ENCODE measurements around the gene ARHGEF7.

Gene ARHGEF7

DNA sequence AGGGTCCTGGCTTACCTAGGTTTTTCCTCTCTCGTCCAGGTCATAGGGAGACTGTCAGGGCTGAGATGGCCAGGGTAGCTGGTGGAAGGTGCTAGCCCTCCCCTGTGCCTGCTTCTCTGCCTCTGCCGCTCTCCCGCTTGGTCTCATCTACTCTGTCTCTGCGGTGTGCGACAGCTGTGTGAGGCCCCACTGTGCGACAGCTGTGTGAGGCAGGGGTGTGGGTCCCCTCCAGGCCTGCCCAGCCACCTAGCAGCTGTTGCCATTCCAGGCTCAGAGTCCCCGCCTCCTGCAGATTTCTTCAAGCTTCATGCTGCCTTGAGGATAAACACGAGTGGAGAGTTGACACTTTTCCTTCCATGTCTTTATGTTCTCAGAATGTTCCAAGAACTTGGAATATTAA lies 53.0 kb downstream of the ARHGEF7 start:
- H3K9ac ChIP-seq (ENCODE audit: low read length), result no peak overlapping the region
- no peak overlapping the region for H4K12ac ChIP-seq (ENCODE audit: low read depth, low read length)
- H2BK5ac ChIP-seq (ENCODE audit: low read depth, low read length, poor library complexity), result no peak overlapping the region
- H3K4me1 ChIP-seq (ENCODE audit: control insufficient read depth in 1 of 2, insufficient read depth in 2 of 2, low read length in 2 of 2), result peaks cover 3 to 7% of the 10 kb centered on the region in 2 experiments
- no peak overlapping the region for H3K4ac ChIP-seq (ENCODE audit: low read depth, low read length)
- no peak overlapping the region for H3K4me2 ChIP-seq (ENCODE audit: low read length)
- peaks cover 11 to 19% of the 10 kb centered on the region in 2 experiments for H3K36me3 ChIP-seq (ENCODE audit: control insufficient read depth in 1 of 2, insufficient read depth in 2 of 2, low read length in 2 of 2)
- no peak overlapping the region for H3K14ac ChIP-seq (ENCODE audit: low read length)
- H2AK5ac ChIP-seq (ENCODE audit: low read length), result no peak overlapping the region
- H4K91ac ChIP-seq (ENCODE audit: low read depth, low read length), result no peak overlapping the region
- H2AFZ ChIP-seq (ENCODE audit: insufficient read depth, low read length, poor library complexity), result no peak overlapping the region
- WGBS (ENCODE audit: extremely low coverage, insufficient coverage, insufficient read length), result no CpG with 5 or more reads among the region's 8 CpGs
- no peak overlapping the region for H2BK120ac ChIP-seq (ENCODE audit: insufficient read depth, low read length, poor library complexity)
- DNase-seq, result no peak
- no peak overlapping the region for H3K18ac ChIP-seq (ENCODE audit: low read length)
- H3K23ac ChIP-seq (ENCODE audit: low read length), result no peak overlapping the region
- no peak overlapping the region for H2BK12ac ChIP-seq (ENCODE audit: low read length)
- H3K79me2 ChIP-seq (ENCODE audit: control insufficient read depth, insufficient read depth, low read length, poor library complexity), result peaks cover 2% of the 10 kb centered on the region
- H3K4me3 ChIP-seq (ENCODE audit: low read depth, low read length), result no peak overlapping the region
- H4K8ac ChIP-seq (ENCODE audit: low read depth, low read length), result no peak overlapping the region
- H3K27ac ChIP-seq (ENCODE audit: low read depth, low read length), result no peak overlapping the region
- no peaks in the 10 kb centered on the region for H3K27me3 ChIP-seq (ENCODE audit: insufficient read depth, low read length)
- peaks cover 2% of the 10 kb centered on the region for H3K9me3 ChIP-seq (ENCODE audit: insufficient read depth, low read depth, low read length)
- no peaks in the 10 kb centered on the region for H3K79me1 ChIP-seq (ENCODE audit: low read length)

GRCh38 chr13:111171112-111171511 lies 56.0 kb downstream of the ARHGEF7 start:
- no peak overlapping the region for H2AK5ac ChIP-seq (ENCODE audit: low read length)
- no peak overlapping the region for H3K4me2 ChIP-seq (ENCODE audit: low read length)
- H3K23ac ChIP-seq (ENCODE audit: low read length), result no peak overlapping the region
- H3K9me3 ChIP-seq (ENCODE audit: insufficient read depth, low read depth, low read length), result no peaks in the 10 kb centered on the region
- no peak for DNase-seq
- H3K4ac ChIP-seq (ENCODE audit: low read depth, low read length), result no peak overlapping the region
- H4K8ac ChIP-seq (ENCODE audit: low read depth, low read length), result no peak overlapping the region
- H3K9ac ChIP-seq (ENCODE audit: low read length), result no peak overlapping the region
- no peak overlapping the region for H2BK12ac ChIP-seq (ENCODE audit: low read length)
- H3K27me3 ChIP-seq (ENCODE audit: insufficient read depth, low read length), result no peaks in the 10 kb centered on the region
- no peak overlapping the region for H4K91ac ChIP-seq (ENCODE audit: low read depth, low read length)
- H3K36me3 ChIP-seq (ENCODE audit: control insufficient read depth in 1 of 2, insufficient read depth in 2 of 2, low read length in 2 of 2), result peaks cover 9 to 18% of the 10 kb centered on the region in 2 experiments
- no peaks in the 10 kb centered on the region for H3K4me1 ChIP-seq (ENCODE audit: control insufficient read depth in 1 of 2, insufficient read depth in 2 of 2, low read length in 2 of 2)
- no peaks in the 10 kb centered on the region for H3K79me1 ChIP-seq (ENCODE audit: low read length)
- no peak overlapping the region for H2BK120ac ChIP-seq (ENCODE audit: insufficient read depth, low read length, poor library complexity)
- no peak overlapping the region for H3K27ac ChIP-seq (ENCODE audit: low read depth, low read length)
- H3K18ac ChIP-seq (ENCODE audit: low read length), result no peak overlapping the region
- peaks cover 2% of the 10 kb centered on the region for H3K79me2 ChIP-seq (ENCODE audit: control insufficient read depth, insufficient read depth, low read length, poor library complexity)
- no peak overlapping the region for H3K4me3 ChIP-seq (ENCODE audit: low read depth, low read length)
- H2BK5ac ChIP-seq (ENCODE audit: low read depth, low read length, poor library complexity), result no peak overlapping the region
- H2AFZ ChIP-seq (ENCODE audit: insufficient read depth, low read length, poor library complexity), result no peak overlapping the region
- no peak overlapping the region for H4K12ac ChIP-seq (ENCODE audit: low read depth, low read length)
- no CpG with 5 or more reads among the region's 3 CpGs for WGBS (ENCODE audit: extremely low coverage, insufficient coverage, insufficient read length)
- no peak overlapping the region for H3K14ac ChIP-seq (ENCODE audit: low read length)

DNA sequence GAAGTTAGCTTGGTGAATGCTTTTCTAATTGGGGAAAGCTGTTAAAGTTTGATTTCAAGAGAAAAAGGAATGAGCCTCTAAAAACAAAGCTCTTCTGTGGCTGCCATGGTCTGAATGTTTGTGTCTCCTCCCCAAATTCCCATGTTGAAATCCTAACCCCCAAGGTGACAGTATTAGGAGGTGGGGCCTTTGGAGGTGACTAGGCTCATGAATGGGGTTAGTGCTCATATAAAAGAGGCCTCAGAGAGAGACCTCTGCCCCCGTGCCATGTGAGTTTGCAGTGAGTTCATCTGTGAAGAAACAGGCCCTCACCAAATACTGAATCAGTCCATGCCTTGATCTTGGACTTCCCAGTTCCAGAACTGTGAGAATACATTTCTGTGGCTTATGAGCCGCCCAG lies 56.5 kb downstream of the ARHGEF7 start:
- no peak overlapping the region for H3K4me2 ChIP-seq (ENCODE audit: low read length)
- no peak overlapping the region for H3K23ac ChIP-seq (ENCODE audit: low read length)
- H4K8ac ChIP-seq (ENCODE audit: low read depth, low read length), result no peak overlapping the region
- no peak overlapping the region for H3K27ac ChIP-seq (ENCODE audit: low read depth, low read length)
- H2AK5ac ChIP-seq (ENCODE audit: low read length), result no peak overlapping the region
- H2BK120ac ChIP-seq (ENCODE audit: insufficient read depth, low read length, poor library complexity), result no peak overlapping the region
- H2BK5ac ChIP-seq (ENCODE audit: low read depth, low read length, poor library complexity), result no peak overlapping the region
- H3K4me1 ChIP-seq (ENCODE audit: control insufficient read depth in 1 of 2, insufficient read depth in 2 of 2, low read length in 2 of 2), result no peaks in the 10 kb centered on the region
- peaks cover 2% of the 10 kb centered on the region for H3K79me2 ChIP-seq (ENCODE audit: control insufficient read depth, insufficient read depth, low read length, poor library complexity)
- H4K91ac ChIP-seq (ENCODE audit: low read depth, low read length), result no peak overlapping the region
- H3K9ac ChIP-seq (ENCODE audit: low read length), result no peak overlapping the region
- no CpG with 5 or more reads among the region's 2 CpGs for WGBS (ENCODE audit: extremely low coverage, insufficient coverage, insufficient read length)
- no peak overlapping the region for H3K14ac ChIP-seq (ENCODE audit: low read length)
- peak in 1 of 2 donors; percentile 12 for DNase-seq
- H2AFZ ChIP-seq (ENCODE audit: insufficient read depth, low read length, poor library complexity), result no peak overlapping the region
- H3K4me3 ChIP-seq (ENCODE audit: low read depth, low read length), result no peak overlapping the region
- H3K18ac ChIP-seq (ENCODE audit: low read length), result no peak overlapping the region
- H3K27me3 ChIP-seq (ENCODE audit: insufficient read depth, low read length), result no peaks in the 10 kb centered on the region
- H3K79me1 ChIP-seq (ENCODE audit: low read length), result no peaks in the 10 kb centered on the region
- no peak overlapping the region for H4K12ac ChIP-seq (ENCODE audit: low read depth, low read length)
- no peak overlapping the region for H3K4ac ChIP-seq (ENCODE audit: low read depth, low read length)
- H3K9me3 ChIP-seq (ENCODE audit: insufficient read depth, low read depth, low read length), result peaks cover 2% of the 10 kb centered on the region
- H3K36me3 ChIP-seq (ENCODE audit: control insufficient read depth in 1 of 2, insufficient read depth in 2 of 2, low read length in 2 of 2), result peaks cover 9 to 21% of the 10 kb centered on the region in 2 experiments
- H2BK12ac ChIP-seq (ENCODE audit: low read length), result no peak overlapping the region

GRCh38 chr13:111174377-111175114 lies 59.4 kb downstream of the ARHGEF7 start:
- H2AFZ ChIP-seq (ENCODE audit: insufficient read depth, low read length, poor library complexity), result no peak overlapping the region
- H2BK12ac ChIP-seq (ENCODE audit: low read length), result no peak overlapping the region
- no CpG with 5 or more reads among the region's 15 CpGs for WGBS (ENCODE audit: extremely low coverage, insufficient coverage, insufficient read length)
- H3K27me3 ChIP-seq (ENCODE audit: insufficient read depth, low read length), result no peaks in the 10 kb centered on the region
- no peaks in the 10 kb centered on the region for H3K79me1 ChIP-seq (ENCODE audit: low read length)
- H2BK120ac ChIP-seq (ENCODE audit: insufficient read depth, low read length, poor library complexity), result no peak overlapping the region
- H3K9ac ChIP-seq (ENCODE audit: low read length), result no peak overlapping the region
- H3K18ac ChIP-seq (ENCODE audit: low read length), result no peak overlapping the region
- H3K14ac ChIP-seq (ENCODE audit: low read length), result no peak overlapping the region
- H3K4me1 ChIP-seq (ENCODE audit: control insufficient read depth in 1 of 2, insufficient read depth in 2 of 2, low read length in 2 of 2), result peaks cover 6 to 7% of the 10 kb centered on the region in 2 experiments
- H2BK5ac ChIP-seq (ENCODE audit: low read depth, low read length, poor library complexity), result no peak overlapping the region
- H3K36me3 ChIP-seq (ENCODE audit: control insufficient read depth in 1 of 2, insufficient read depth in 2 of 2, low read length in 2 of 2), result peaks cover 10 to 18% of the 10 kb centered on the region in 2 experiments
- H3K23ac ChIP-seq (ENCODE audit: low read length), result no peak overlapping the region
- no peak overlapping the region for H4K12ac ChIP-seq (ENCODE audit: low read depth, low read length)
- no peak overlapping the region for H3K4me2 ChIP-seq (ENCODE audit: low read length)
- no peak overlapping the region for H4K91ac ChIP-seq (ENCODE audit: low read depth, low read length)
- H3K4me3 ChIP-seq (ENCODE audit: low read depth, low read length), result no peak overlapping the region
- H3K4ac ChIP-seq (ENCODE audit: low read depth, low read length), result no peak overlapping the region
- peaks cover 2% of the 10 kb centered on the region for H3K79me2 ChIP-seq (ENCODE audit: control insufficient read depth, insufficient read depth, low read length, poor library complexity)
- no peak for DNase-seq
- H4K8ac ChIP-seq (ENCODE audit: low read depth, low read length), result no peak overlapping the region
- peaks cover 2% of the 10 kb centered on the region for H3K9me3 ChIP-seq (ENCODE audit: insufficient read depth, low read depth, low read length)
- H3K27ac ChIP-seq (ENCODE audit: low read depth, low read length), result no peak overlapping the region
- no peak overlapping the region for H2AK5ac ChIP-seq (ENCODE audit: low read length)

Measured in trophoblast cell (in vitro differentiated cells and primary cell).